H9 (cell line): ENCODE measurements around the gene UGT2A1. TPM values are rescaled to one million over a fixed set of nuclear protein-coding genes. Genes with fewer than 3 reads are reported as not detected.

Experiments used
- DNase-seq: peaks from one replicate; pipeline ENCODE4 v3.0.0-alpha.2; 2017
- H2AFZ ChIP-seq: one replicate; pipeline ENCODE4 v1.6.1; 2013; ENCODE audit warnings: mild to moderate bottlenecking, low read length, control low read depth, moderate library complexity
- H2AK5ac ChIP-seq: 2 replicates; pipeline ENCODE4 v1.6.1; 2013; ENCODE audit warnings: low read length, control low read depth, mixed read lengths; ENCODE audit not compliant: insufficient read length
- H2BK120ac ChIP-seq: one replicate; pipeline ENCODE4 v1.6.1; 2013; ENCODE audit warnings: low read depth, mild to moderate bottlenecking, low read length, control low read depth, inconsistent platforms; ENCODE audit not compliant: poor library complexity, severe bottlenecking
- H2BK12ac ChIP-seq: 2 replicates; pipeline ENCODE4 v1.6.1; 2013; ENCODE audit warnings: low read length, control low read depth, mixed read lengths, low read depth; ENCODE audit not compliant: insufficient read length
- H2BK15ac ChIP-seq: 2 replicates; pipeline ENCODE4 v1.6.1; 2013; ENCODE audit warnings: low read depth, low read length, control low read depth
- H2BK20ac ChIP-seq: one replicate; pipeline ENCODE4 v1.6.1; 2013; ENCODE audit warnings: low read depth, mild to moderate bottlenecking, low read length, control low read depth, inconsistent platforms; ENCODE audit not compliant: poor library complexity, severe bottlenecking
- H2BK5ac ChIP-seq: 2 replicates; pipeline ENCODE4 v1.6.1; 2013; ENCODE audit warnings: low read length, control low read depth, mixed read lengths; ENCODE audit not compliant: insufficient read length
- H3K14ac ChIP-seq: 2 replicates; pipeline ENCODE4 v1.6.1; 2013; ENCODE audit warnings: low read length, control low read depth; ENCODE audit not compliant: insufficient read depth
- H3K18ac ChIP-seq: 2 replicates; pipeline ENCODE4 v1.6.1; 2013; ENCODE audit warnings: low read depth, mild to moderate bottlenecking, mixed read lengths, low read length, control low read depth; ENCODE audit not compliant: insufficient read length
- H3K23ac ChIP-seq: 2 replicates; pipeline ENCODE4 v1.6.1; 2013; ENCODE audit warnings: low read length, control low read depth, mixed read lengths, low read depth; ENCODE audit not compliant: insufficient read length
- H3K23me2 ChIP-seq: 2 replicates; pipeline ENCODE4 v1.6.1; 2013; ENCODE audit warnings: low read depth, mild to moderate bottlenecking, mixed read lengths, low read length, control low read depth; ENCODE audit not compliant: insufficient read length, poor library complexity, severe bottlenecking
- H3K27ac ChIP-seq: 2 replicates; pipeline ENCODE4 v1.5.1; 2013; ENCODE audit warnings: low read length, control low read depth, mixed read lengths, low read depth; ENCODE audit not compliant: insufficient read length
- H3K27me3 ChIP-seq: 2 replicates; pipeline ENCODE4 v1.6.1; 2013; ENCODE audit warnings: low read length, control low read depth, inconsistent platforms; ENCODE audit not compliant: insufficient read depth
- H3K4ac ChIP-seq: 2 replicates; pipeline ENCODE4 v1.6.1; 2013; ENCODE audit warnings: low read depth, mild to moderate bottlenecking, control low read depth, inconsistent platforms, low read length, moderate library complexity
- H3K4me1 ChIP-seq: 2 replicates; pipeline ENCODE4 v1.6.1; 2013; ENCODE audit warnings: low read length, control low read depth, inconsistent platforms; ENCODE audit not compliant: insufficient read depth
- H3K4me2 ChIP-seq: 2 replicates; pipeline ENCODE4 v1.6.1; 2013; ENCODE audit warnings: low read length, control low read depth, mixed read lengths; ENCODE audit not compliant: insufficient read length, insufficient read depth
- H3K56ac ChIP-seq: 2 replicates; pipeline ENCODE4 v1.6.1; 2013; ENCODE audit warnings: low read depth, mild to moderate bottlenecking, mixed read lengths, low read length, control low read depth; ENCODE audit not compliant: insufficient read length
- H3K79me1 ChIP-seq: 2 replicates; pipeline ENCODE4 v1.6.1; 2013; ENCODE audit warnings: low read depth, mild to moderate bottlenecking, moderate library complexity, low read length, control low read depth, inconsistent platforms; ENCODE audit not compliant: insufficient read depth, poor library complexity, severe bottlenecking
- H3K79me2 ChIP-seq: 2 replicates; pipeline ENCODE4 v1.6.1; 2013; ENCODE audit warnings: low read length, control low read depth, inconsistent platforms; ENCODE audit not compliant: insufficient read depth
- H3K9ac ChIP-seq: 2 replicates; pipeline ENCODE4 v1.6.1; 2013; ENCODE audit warnings: low read length, control low read depth, mixed read lengths; ENCODE audit not compliant: insufficient read length; ENCODE audit errors: extremely low read depth
- H3K9me3 ChIP-seq: one replicate; pipeline ENCODE4 v1.6.1; 2013; ENCODE audit warnings: low read depth, low read length, inconsistent platforms; ENCODE audit not compliant: control insufficient read depth
- H3T11ph ChIP-seq: one replicate; pipeline ENCODE4 v1.6.1; 2013; ENCODE audit warnings: mild to moderate bottlenecking, low read length, control low read depth, inconsistent platforms
- H4K20me1 ChIP-seq: one replicate; pipeline ENCODE4 v1.6.1; 2013; ENCODE audit not compliant: control insufficient read depth, insufficient read length, insufficient read depth
- H4K5ac ChIP-seq: 2 replicates; pipeline ENCODE4 v1.6.1; 2013; ENCODE audit warnings: low read depth, mild to moderate bottlenecking, mixed read lengths, low read length, control low read depth; ENCODE audit not compliant: insufficient read length
- H4K8ac ChIP-seq: replicated peaks from 2 replicates; pipeline ENCODE4 v1.6.1; 2013; ENCODE audit warnings: low read length, control low read depth, mixed read lengths, low read depth; ENCODE audit not compliant: insufficient read length
- H4K91ac ChIP-seq: 2 replicates; pipeline ENCODE4 v1.6.1; 2013; ENCODE audit warnings: low read depth, mild to moderate bottlenecking, moderate library complexity, mixed read lengths, low read length, control low read depth; ENCODE audit not compliant: insufficient read length
- H3K27ac Mint-ChIP-seq, 3 experiments: 2 replicates in 2 of 3; 3 replicates in 1 of 3; pipeline ENCODE4 v1.8.0; 2020 to 2021; ENCODE audit warnings: mixed read lengths in 3 of 3, mild to moderate bottlenecking in 1 of 3, moderate library complexity in 1 of 3
- H3K27me3 Mint-ChIP-seq: 2 replicates; pipeline ENCODE4 v1.8.0; 2021; ENCODE audit warnings: low read depth, mild to moderate bottlenecking, moderate library complexity, mixed read lengths
- H3K36me3 Mint-ChIP-seq, 3 experiments: 2 replicates in 2 of 3; 3 replicates in 1 of 3; pipeline ENCODE4 v1.8.0; 2020 to 2021; ENCODE audit warnings: low read depth in 3 of 3, mixed read lengths in 3 of 3; ENCODE audit not compliant: insufficient read depth in 1 of 3
- H3K4me1 Mint-ChIP-seq, 2 experiments: 2 replicates each; pipeline ENCODE4 v1.8.0; 2020; ENCODE audit warnings: mixed read lengths in 2 of 2
- H3K4me3 Mint-ChIP-seq, 2 experiments: 2 replicates in 1 of 2; 3 replicates in 1 of 2; pipeline ENCODE4 v1.8.0; 2020 to 2021; ENCODE audit warnings: mild to moderate bottlenecking in 2 of 2, mixed read lengths in 2 of 2, moderate library complexity in 1 of 2
- H3K9me3 Mint-ChIP-seq, 2 experiments: 2 replicates in 1 of 2; 3 replicates in 1 of 2; pipeline ENCODE4 v1.8.0; 2020; ENCODE audit warnings: mild to moderate bottlenecking in 2 of 2, mixed read lengths in 2 of 2, moderate library complexity in 1 of 2
- WGBS: extraction: QIAGEN DNeasy Blood & Tissue Kit; methylation state at CpG from one replicate; pipeline ENCODE4 v1.1.7; 2013; ENCODE audit warnings: missing lambda C conversion rate, low lambda C conversion rate, mixed read lengths; ENCODE audit not compliant: insufficient read length; ENCODE audit errors: extremely low coverage; 5-methylcytosine and 5-hydroxymethylcytosine counted together
- total RNA-seq: library from RNA; stranded (reverse); gene quantifications from 2 replicates; pipeline ENCODE4 v1.2.1, GENCODE V29; 2021
- TF ChIP-seq, protein P1 (sequence below): fragments of 200-600 bp; sonication (generic); conservative IDR thresholded peaks from 3 replicates; pipeline ENCODE4 v1.8.0; 2021; ENCODE audit warnings: antibody characterized with exemption, mild to moderate bottlenecking

UGT2A1 gene
- total RNA-seq, 1 experiment from 2014 or later, result not detected

DNA sequence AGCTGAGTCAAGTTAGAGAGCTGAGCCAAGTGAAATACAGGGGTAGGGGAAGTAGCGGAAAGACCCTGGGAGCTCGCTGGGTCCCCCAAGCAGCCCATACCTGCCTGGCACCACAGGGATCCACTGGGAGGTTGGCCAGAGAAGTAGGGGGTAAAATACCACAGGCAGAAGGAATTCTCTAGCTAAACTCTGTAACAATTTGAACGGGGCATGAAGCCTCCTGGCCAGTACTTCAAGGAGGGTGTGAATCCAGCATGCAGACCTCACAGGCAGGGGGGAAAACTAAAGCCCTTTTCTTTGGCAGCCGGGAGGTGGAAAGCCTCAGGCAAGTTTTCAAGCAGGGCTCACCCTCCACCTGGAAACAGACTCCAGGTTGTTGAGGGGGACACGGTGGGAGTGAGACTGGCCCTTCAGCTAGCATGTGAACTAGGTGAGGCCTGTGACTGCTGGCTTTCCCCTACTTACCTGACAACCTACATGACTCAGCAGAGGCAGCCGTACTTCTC, 3.7 kb upstream of the UGT2A1 start:
- no peak overlapping the region for H2BK5ac ChIP-seq
- H3K4me2 ChIP-seq, result no peak overlapping the region
- H3K14ac ChIP-seq, result no peak overlapping the region
- H2BK120ac ChIP-seq, result no peak overlapping the region
- H3K4ac ChIP-seq, result no peak overlapping the region
- peak overlapping the region; percentile 48 for H3K18ac ChIP-seq
- H4K8ac ChIP-seq, result no peak overlapping the region
- H3K23ac ChIP-seq, result no peak overlapping the region
- TF ChIP-seq, protein P1, sequence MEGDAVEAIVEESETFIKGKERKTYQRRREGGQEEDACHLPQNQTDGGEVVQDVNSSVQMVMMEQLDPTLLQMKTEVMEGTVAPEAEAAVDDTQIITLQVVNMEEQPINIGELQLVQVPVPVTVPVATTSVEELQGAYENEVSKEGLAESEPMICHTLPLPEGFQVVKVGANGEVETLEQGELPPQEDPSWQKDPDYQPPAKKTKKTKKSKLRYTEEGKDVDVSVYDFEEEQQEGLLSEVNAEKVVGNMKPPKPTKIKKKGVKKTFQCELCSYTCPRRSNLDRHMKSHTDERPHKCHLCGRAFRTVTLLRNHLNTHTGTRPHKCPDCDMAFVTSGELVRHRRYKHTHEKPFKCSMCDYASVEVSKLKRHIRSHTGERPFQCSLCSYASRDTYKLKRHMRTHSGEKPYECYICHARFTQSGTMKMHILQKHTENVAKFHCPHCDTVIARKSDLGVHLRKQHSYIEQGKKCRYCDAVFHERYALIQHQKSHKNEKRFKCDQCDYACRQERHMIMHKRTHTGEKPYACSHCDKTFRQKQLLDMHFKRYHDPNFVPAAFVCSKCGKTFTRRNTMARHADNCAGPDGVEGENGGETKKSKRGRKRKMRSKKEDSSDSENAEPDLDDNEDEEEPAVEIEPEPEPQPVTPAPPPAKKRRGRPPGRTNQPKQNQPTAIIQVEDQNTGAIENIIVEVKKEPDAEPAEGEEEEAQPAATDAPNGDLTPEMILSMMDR, result no peak
- H4K91ac ChIP-seq, result no peak overlapping the region
- DNase-seq, result no peak
- Mint-ChIP-seq H3K4me1 (peaks cover 2 to 10% of the 10 kb centered on the region in 2 experiments; a peak in 2 of 4 replicates), H3K27me3 (no peaks in the 10 kb centered on the region; the same call in 1 of the 2 replicates), H3K27ac (peak overlapping the region in 1 of 3 experiments; percentile 31; a peak in 1 of 7 replicates), H3K36me3 (peaks cover 2 to 4% (median 3%) of the 10 kb centered on the region in 3 experiments; a peak in 3 of 7 replicates), H3K9me3 (peaks cover 5 to 6% of the 10 kb centered on the region in 2 experiments; a peak in 2 of 5 replicates), H3K4me3 (no peak overlapping the region)
- no CpG with 5 or more reads among the region's 6 CpGs for WGBS
- no peaks in the 10 kb centered on the region for H3K23me2 ChIP-seq
- H3K27ac ChIP-seq, result no peak overlapping the region
- no peak overlapping the region for H3K9ac ChIP-seq
- H2BK20ac ChIP-seq, result no peak overlapping the region
- no peaks in the 10 kb centered on the region for H3K4me1 ChIP-seq
- H3T11ph ChIP-seq, result no peak overlapping the region
- H2BK15ac ChIP-seq, result no peak overlapping the region
- no peak overlapping the region for H2BK12ac ChIP-seq
- H4K20me1 ChIP-seq, result no peaks in the 10 kb centered on the region
- no peaks in the 10 kb centered on the region for H3K79me1 ChIP-seq
- H3K27me3 ChIP-seq, result no peaks in the 10 kb centered on the region
- no peak overlapping the region for H4K5ac ChIP-seq
- H2AK5ac ChIP-seq, result no peak overlapping the region
- H3K56ac ChIP-seq, result no peak overlapping the region
- no peaks in the 10 kb centered on the region for H3K9me3 ChIP-seq
- H2AFZ ChIP-seq, result no peak overlapping the region
- H3K79me2 ChIP-seq, result no peaks in the 10 kb centered on the region
